Measurements from ENCODE around the gene HMCN1. TPM values are rescaled to one million over a fixed set of nuclear protein-coding genes. Genes with fewer than 3 reads are reported as not detected.

The HMCN1 gene
- total RNA-seq, 1 donor from 2014 or later: 8.9 TPM

DNA sequence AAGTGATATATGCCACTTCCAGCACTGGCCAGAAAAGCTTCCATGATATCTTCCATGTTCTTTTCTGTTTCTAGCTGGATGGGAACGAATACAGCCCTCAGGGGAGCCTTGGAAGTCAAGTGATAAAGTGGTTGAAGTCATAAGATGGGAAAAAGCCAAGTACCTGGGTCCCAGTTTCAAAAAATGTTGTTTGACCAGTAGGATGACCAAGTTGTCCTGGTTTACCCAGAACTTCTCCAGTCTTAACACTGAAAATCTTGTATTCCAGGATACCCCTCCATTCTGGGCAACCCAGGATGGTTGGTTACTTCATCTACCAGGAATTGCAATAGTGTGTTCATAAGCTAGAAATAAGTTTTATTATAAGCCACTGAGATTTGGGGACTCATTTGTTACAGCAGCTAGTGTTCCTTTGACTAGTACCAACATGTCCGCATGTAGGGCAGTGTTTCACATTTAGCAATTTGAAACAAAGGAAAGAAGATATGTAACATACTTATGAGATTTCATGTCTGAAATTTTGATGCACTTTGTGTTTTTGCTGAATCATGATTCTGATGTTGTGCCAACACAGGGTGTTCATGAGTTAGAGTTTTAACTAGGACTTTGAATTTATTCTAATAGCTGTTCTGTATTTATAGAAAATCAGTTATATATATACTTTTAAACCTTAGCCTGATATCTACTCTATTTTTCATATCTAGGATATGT is 500.9 kb downstream of the HMCN1 start:
- Histone ChIP-seq H3K4me1 (no peaks in the 10 kb centered on the region), H3K27ac (replicated peaks) (no peak overlapping the region), H3K27me3 (ENCODE audit: low read depth) (no peaks in the 10 kb centered on the region), H3K4me3 (no peak overlapping the region), H3K9me3 (replicated peaks) (no peaks in the 10 kb centered on the region), H3K36me3 (no peaks in the 10 kb centered on the region)
- DNase-seq: no peak
- intact Hi-C loops (cut with micrococcal nuclease): no loop called here
- TF ChIP-seq, protein P1, sequence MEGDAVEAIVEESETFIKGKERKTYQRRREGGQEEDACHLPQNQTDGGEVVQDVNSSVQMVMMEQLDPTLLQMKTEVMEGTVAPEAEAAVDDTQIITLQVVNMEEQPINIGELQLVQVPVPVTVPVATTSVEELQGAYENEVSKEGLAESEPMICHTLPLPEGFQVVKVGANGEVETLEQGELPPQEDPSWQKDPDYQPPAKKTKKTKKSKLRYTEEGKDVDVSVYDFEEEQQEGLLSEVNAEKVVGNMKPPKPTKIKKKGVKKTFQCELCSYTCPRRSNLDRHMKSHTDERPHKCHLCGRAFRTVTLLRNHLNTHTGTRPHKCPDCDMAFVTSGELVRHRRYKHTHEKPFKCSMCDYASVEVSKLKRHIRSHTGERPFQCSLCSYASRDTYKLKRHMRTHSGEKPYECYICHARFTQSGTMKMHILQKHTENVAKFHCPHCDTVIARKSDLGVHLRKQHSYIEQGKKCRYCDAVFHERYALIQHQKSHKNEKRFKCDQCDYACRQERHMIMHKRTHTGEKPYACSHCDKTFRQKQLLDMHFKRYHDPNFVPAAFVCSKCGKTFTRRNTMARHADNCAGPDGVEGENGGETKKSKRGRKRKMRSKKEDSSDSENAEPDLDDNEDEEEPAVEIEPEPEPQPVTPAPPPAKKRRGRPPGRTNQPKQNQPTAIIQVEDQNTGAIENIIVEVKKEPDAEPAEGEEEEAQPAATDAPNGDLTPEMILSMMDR (IDR thresholded peaks at IDR 0.05; ENCODE audit: borderline replicate concordance): no peak

DNA sequence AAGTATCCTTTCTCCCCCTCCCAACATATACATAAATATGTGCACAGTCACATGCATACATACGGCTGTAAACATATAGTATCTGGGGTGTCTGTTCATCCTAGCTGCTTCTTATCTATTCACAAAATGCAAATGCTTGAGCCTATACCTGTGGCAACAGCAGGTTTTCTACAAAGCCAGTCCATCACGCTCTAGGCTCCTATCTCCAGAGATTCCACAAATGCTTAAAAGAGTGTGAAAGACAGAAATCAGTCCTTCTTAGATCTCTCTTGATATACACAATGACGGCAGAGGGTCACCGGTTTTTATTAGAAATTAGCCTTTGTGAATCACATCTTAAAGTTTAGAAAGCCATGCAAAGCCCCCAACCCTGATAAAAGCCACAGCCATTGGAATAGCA is 501.5 kb downstream of the HMCN1 start:
- Histone ChIP-seq H3K27ac (replicated peaks) (no peak overlapping the region), H3K36me3 (no peaks in the 10 kb centered on the region), H3K9me3 (replicated peaks) (no peaks in the 10 kb centered on the region), H3K4me3 (no peak overlapping the region), H3K27me3 (ENCODE audit: low read depth) (no peaks in the 10 kb centered on the region), H3K4me1 (no peaks in the 10 kb centered on the region)
- DNase-seq: no peak
- intact Hi-C loops (cut with micrococcal nuclease): no loop called here
- TF ChIP-seq, protein P1 (IDR thresholded peaks at IDR 0.05; ENCODE audit: borderline replicate concordance): no peak

DNA sequence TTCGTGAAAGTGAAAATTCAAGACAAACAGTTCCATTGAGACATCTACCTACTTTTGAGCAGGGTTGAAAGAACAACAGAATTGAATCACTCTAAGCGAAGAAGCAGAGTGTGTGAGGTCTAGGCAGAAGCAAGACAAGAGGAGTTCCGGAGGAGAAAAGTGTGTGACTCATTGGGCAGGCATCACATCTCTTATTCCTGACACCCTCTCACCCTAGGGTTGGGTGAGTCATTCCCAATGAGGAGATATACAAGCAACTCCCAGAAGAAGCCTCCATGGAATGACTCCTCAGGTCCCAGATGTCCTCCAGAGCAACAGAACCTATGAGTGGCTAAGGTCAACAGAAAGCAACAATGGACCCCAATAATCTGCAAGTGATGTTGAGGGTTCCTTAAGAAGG is 502.7 kb downstream of the HMCN1 start:
- intact Hi-C loops (cut with micrococcal nuclease): no loop called here
- H3K9me3 ChIP-seq (replicated peaks): no peaks in the 10 kb centered on the region

DNA sequence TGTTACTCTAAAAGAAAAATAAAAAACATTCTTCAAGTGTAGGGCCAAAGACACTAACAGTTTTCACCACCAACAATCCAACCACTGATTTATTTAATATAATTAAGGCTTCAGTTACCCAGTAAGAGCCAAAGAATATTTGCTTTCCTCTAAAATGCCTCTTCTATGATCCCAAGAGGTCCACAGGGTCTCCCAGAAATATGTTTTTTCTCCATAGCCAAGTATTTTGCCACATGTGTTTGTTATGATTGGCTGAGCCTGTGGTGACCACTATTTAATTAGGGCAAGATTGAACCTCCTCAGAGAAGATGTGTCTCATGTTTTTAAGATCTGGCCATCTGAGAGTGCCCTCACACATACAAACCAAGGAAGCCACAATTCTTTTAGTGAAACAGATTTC is 505.0 kb downstream of the HMCN1 start:
- TF ChIP-seq, protein P1 (IDR thresholded peaks at IDR 0.05; ENCODE audit: borderline replicate concordance): no peak

More for the DNA sequence above, 502.7 kb downstream of the HMCN1 start:
- H3K27ac ChIP-seq (replicated peaks): no peak overlapping the region
- TF ChIP-seq, protein P1 (IDR thresholded peaks at IDR 0.05; ENCODE audit: borderline replicate concordance): no peak
- DNase-seq: no peak
- H3K4me3 ChIP-seq: no peak overlapping the region
- H3K4me1 ChIP-seq: no peaks in the 10 kb centered on the region
- H3K36me3 ChIP-seq: no peaks in the 10 kb centered on the region
- no peaks in the 10 kb centered on the region for H3K27me3 ChIP-seq (ENCODE audit: low read depth)

DNA sequence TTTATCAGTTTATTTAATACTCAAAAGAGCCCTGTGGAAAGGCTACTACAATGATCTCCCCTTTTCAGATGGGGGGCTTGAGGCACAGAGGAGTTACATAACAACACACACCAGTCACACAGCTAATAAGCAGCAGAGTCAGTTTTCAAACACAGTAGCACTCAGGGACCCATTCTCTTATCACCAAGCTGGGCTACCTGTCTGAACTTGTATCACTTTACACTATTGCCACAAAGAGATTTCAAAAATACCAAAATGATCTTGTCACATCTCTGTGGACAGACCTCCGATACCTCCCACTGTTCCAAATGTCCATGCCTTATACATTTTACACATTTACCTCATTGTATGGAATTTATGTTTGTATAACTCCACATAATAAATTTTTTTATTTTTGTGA is 506.2 kb downstream of the HMCN1 start:
- no peak for DNase-seq
- no peaks in the 10 kb centered on the region for H3K9me3 ChIP-seq (replicated peaks)
- intact Hi-C loops (cut with micrococcal nuclease): no loop called here
- TF ChIP-seq, protein P1 (IDR thresholded peaks at IDR 0.05; ENCODE audit: borderline replicate concordance): no peak
- H3K4me3 ChIP-seq: no peak overlapping the region
- H3K36me3 ChIP-seq: no peaks in the 10 kb centered on the region
- H3K27me3 ChIP-seq (ENCODE audit: low read depth): no peaks in the 10 kb centered on the region
- H3K27ac ChIP-seq (replicated peaks): no peak overlapping the region
- H3K4me1 ChIP-seq: no peaks in the 10 kb centered on the region

More for the DNA sequence above, 505.0 kb downstream of the HMCN1 start:
- Histone ChIP-seq H3K9me3 (replicated peaks) (no peaks in the 10 kb centered on the region), H3K36me3 (no peaks in the 10 kb centered on the region), H3K4me3 (no peak overlapping the region), H3K4me1 (no peaks in the 10 kb centered on the region), H3K27ac (replicated peaks) (no peak overlapping the region), H3K27me3 (ENCODE audit: low read depth) (no peaks in the 10 kb centered on the region)
- intact Hi-C loops (cut with micrococcal nuclease): no loop called here
- DNase-seq: no peak
